ENCODE results near the gene TSHZ3.

Gene TSHZ3

DNA sequence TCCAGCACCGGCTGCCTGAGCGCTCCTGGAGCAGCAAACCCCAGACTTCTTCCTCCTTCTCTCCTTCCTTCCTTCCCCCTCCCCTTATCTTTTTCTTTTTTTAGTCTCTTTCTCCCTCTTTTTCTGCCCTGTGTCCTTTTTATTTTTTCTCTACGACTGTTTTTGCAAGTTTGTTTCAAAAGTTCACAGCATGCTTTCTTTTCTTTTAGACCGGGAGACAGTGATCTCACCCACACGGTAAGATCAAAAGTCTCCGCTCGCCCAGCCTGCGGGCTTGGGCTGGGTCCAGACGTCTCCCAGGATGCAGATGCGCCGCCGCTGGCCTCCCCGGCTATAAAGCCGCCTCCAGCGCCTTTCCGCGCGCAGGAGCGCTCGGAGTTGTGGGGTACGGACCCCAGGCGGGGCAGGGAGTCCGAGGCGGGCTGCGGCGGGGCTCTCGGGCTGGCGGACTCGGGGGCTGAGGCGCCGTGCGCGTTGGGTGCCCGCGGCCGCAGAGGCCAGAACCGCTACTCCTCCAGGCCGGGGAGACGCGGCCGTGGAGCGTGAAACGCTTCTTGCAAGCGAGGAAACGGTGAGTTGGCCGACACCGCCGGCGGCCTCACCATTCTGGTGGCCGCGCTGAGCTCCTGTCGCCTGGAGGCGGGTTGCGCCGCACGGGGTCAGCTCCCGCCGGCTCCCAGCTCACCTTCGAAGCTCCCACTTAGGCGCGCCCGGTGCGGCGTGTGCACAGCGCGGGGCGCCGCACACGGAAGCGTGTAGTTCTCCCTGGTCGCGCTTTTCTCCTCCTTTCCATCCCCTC is 2.0 kb upstream of the TSHZ3 start:
- H3K4me3 ChIP-seq (ENCODE audit: low read length): peak overlapping the region; percentile 83
- no peak for TF ChIP-seq CTCF (conservative IDR thresholded peaks at IDR 0.05; ENCODE audit: low read length)
- DNase-seq (ENCODE audit: low read depth): peak; percentile 59

DNA sequence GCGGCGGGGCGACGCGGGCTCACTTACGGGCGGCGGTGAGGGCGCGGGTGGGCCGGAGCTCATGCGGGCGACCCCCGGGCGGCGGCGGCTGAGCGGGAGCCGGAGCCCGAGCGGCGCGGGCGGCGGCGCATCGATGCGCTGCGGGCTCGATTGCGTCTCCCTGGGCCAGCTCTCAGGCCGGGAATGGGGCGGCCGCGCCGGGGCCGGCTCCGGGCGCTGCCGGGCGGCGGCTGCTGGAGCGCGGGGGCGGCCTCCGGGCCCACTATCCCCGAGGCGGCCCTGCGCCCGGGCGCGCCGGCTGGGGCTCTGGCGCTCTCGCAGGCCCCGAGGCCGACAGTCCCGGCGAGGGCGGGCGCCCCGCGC is 1.4 kb upstream of the TSHZ3 start:
- peak; percentile 57 for DNase-seq (ENCODE audit: low read depth)
- H3K4me3 ChIP-seq (ENCODE audit: low read length): peak overlapping the region; percentile 83
- TF ChIP-seq CTCF (conservative IDR thresholded peaks at IDR 0.05; ENCODE audit: low read length): no peak

DNA sequence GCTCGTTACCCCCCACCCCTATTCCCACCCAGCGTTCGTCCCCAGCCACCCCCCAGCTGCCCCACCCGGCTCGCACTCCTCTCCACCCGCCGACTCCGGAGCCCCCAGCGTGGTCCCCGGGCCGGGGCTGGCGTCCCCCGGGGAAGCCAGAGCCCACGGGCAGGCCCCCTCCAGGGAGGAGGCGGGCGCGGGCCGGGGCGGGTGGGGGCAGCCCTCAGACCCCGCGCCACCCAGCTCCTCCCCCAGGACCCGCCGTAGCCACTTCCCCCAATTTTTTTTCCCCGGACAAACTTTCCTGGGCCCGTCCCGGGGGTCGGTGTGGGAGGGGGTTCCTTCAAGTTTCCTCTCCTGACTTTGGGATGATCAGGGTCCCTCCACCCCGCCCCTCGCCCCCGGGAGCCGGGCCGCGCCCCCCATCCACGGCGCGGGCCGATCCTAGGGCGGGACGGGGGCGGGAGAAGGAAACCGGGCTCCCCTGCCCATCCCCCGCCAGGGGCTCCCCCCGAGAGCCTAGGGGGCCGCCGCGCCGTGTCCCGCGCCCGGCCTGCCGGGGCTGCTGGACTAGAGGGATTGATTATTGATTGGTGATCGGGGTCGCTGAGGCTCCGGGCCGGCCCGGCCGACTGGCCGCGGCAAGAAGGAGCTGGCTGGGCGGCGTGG is 927 bp upstream of the TSHZ3 start:
- H3K4me3 ChIP-seq (ENCODE audit: low read length): peak overlapping the region; percentile 83
- TF ChIP-seq CTCF (conservative IDR thresholded peaks at IDR 0.05; ENCODE audit: low read length): no peak
- peak; percentile 26 for DNase-seq (ENCODE audit: low read depth)

DNA sequence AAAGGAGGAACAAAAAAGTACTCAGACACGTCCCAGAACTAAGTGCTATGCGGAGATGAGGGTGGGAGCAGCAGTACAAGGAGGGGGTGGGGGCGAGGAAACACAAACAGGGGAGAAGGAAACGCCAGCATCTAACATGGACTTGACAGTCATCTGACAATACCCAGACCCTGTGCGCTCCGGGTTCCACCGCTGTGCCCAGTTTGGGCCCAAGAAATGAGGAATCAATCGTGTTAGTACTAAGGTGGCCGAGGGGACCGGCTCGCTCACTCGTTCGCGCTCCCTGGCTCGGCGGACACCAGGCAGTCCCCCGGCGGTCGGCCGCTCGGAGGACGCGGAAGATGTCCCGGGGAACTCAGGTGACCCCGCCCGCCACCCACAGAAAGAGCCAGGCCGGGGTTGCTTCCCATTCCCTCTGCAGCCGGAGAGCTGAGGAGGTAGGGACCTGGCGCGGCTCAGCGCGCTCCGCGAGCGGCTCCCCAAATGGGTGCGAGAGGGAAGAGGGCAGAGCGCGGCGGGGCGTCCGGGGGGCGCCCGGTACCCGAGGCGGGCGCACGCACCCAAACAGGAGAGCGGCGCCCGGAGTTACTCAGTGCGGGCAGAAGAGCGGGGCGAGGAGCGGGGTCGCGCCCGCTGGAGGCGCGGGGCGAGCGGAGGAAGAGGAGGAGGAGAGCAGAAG is 616 bp downstream of the TSHZ3 start:
- peak overlapping the region; percentile 83 for H3K4me3 ChIP-seq (ENCODE audit: low read length)
- DNase-seq (ENCODE audit: low read depth): peak; percentile 31
- no peak for TF ChIP-seq CTCF (conservative IDR thresholded peaks at IDR 0.05; ENCODE audit: low read length)

- peak; percentile 66 for DNase-seq (ENCODE audit: low read depth)
- H3K4me3 ChIP-seq (ENCODE audit: low read length): peak overlapping the region; percentile 83
- TF ChIP-seq CTCF (conservative IDR thresholded peaks at IDR 0.05; ENCODE audit: low read length): no peak
These were observed 1.3 kb downstream of the TSHZ3 start for GRCh38 chr19:31347828-31348392.

GRCh38 chr19:31347354-31347753 is 1.9 kb downstream of the TSHZ3 start:
- DNase-seq (ENCODE audit: low read depth): no peak
- TF ChIP-seq CTCF (conservative IDR thresholded peaks at IDR 0.05; ENCODE audit: low read length): no peak
- peak overlapping the region; percentile 83 for H3K4me3 ChIP-seq (ENCODE audit: low read length)
